Natural killer cell (primary cell): ENCODE measurements around the gene LRCOL1. TPM values are rescaled to one million over a fixed set of nuclear protein-coding genes. Genes with fewer than 3 reads are reported as not detected.

Source experiments
- ATAC-seq, 3 donors: fragments of 150-1000 bp in 2 of 3; fragments of 200-7000 bp in 1 of 3; cut with Tn5 transposase; 1 replicate in 1 of 3; 2 replicates in 2 of 3; pipeline ENCODE4 v1.10.0; 2021; ENCODE audit warnings: mild to moderate bottlenecking in 2 of 3, moderate library complexity in 2 of 3
- DNase-seq, 2 donors: peaks; one replicate each; pipeline versions ENCODE4 v3.0.0 to v3.0.0-alpha.2; 2013 to 2021; ENCODE audit warnings: mixed read lengths in 1 of 2
- H3K27ac ChIP-seq: one replicate; pipeline ENCODE4 v1.5.1; 2013; ENCODE audit warnings: mild to moderate bottlenecking, low read length
- H3K27me3 ChIP-seq: one replicate; pipeline ENCODE4 v1.6.1; 2013; ENCODE audit warnings: low read length; ENCODE audit not compliant: control insufficient read depth, insufficient read depth
- H3K36me3 ChIP-seq: one replicate; pipeline ENCODE4 v1.6.1; 2013; ENCODE audit warnings: low read length; ENCODE audit not compliant: control insufficient read depth, insufficient read depth
- H3K4me1 ChIP-seq: one replicate; pipeline ENCODE4 v1.6.1; 2013; ENCODE audit warnings: low read length; ENCODE audit not compliant: control insufficient read depth, insufficient read depth
- H3K4me3 ChIP-seq: one replicate; pipeline ENCODE4 v1.5.1; 2013; ENCODE audit warnings: low read length
- H3K9me3 ChIP-seq: one replicate; pipeline ENCODE4 v1.6.1; 2013; ENCODE audit warnings: low read length; ENCODE audit not compliant: control insufficient read depth, insufficient read depth
- H3K27ac Mint-ChIP-seq, 2 donors: one replicate each; pipeline ENCODE4 v1.8.0; 2022; ENCODE audit warnings: mild to moderate bottlenecking in 2 of 2, mixed read lengths in 2 of 2, moderate library complexity in 1 of 2
- H3K27me3 Mint-ChIP-seq, 2 donors: one replicate each; pipeline ENCODE4 v1.8.0; 2022; ENCODE audit warnings: low read depth in 2 of 2, mixed read lengths in 2 of 2
- H3K36me3 Mint-ChIP-seq: one replicate; pipeline ENCODE4 v1.8.0; 2022; ENCODE audit warnings: mixed read lengths
- H3K4me1 Mint-ChIP-seq, 2 donors: one replicate each; pipeline ENCODE4 v1.8.0; 2022; ENCODE audit warnings: mixed read lengths in 2 of 2
- H3K4me3 Mint-ChIP-seq: one replicate; pipeline ENCODE4 v1.8.0; 2022; ENCODE audit warnings: mild to moderate bottlenecking, moderate library complexity, mixed read lengths
- H3K9me3 Mint-ChIP-seq, 2 donors: one replicate each; pipeline ENCODE4 v1.8.0; 2022; ENCODE audit warnings: mixed read lengths in 2 of 2
- CTCF ChIP-seq: fragments of 200-600 bp; IDR thresholded peaks from one replicate; pipeline ENCODE4 v1.8.0; 2022; ENCODE audit warnings: antibody characterized with exemption
- whole genome bisulfite sequencing: methylation state at CpG from one replicate; pipeline ENCODE4 v1.1.7; 2013; ENCODE audit warnings: missing lambda C conversion rate; ENCODE audit not compliant: insufficient coverage; 5-methylcytosine and 5-hydroxymethylcytosine counted together
- intact Hi-C: fragments of 100-400 bp; cut with micrococcal nuclease; formaldehyde crosslinking; loops from one replicate; pipeline ENCODE4 v1.14.2; 2022
- total RNA-seq, 4 donors: library from RNA; stranded (reverse); fragments of 120-200 nt in 1 of 4; gene quantifications; one replicate each; pipeline versions ENCODE4 v1.2.3 to v1.2.4, GENCODE V29; 2013 to 2022

Gene LRCOL1
- total RNA-seq, 3 donors from 2014 or later (not counting 1 experiment from before 2014, with no cell fraction given), result not detected

- Mint-ChIP-seq H3K27ac (no peak overlapping the region), H3K27me3 (peaks cover 7 to 11% of the 10 kb centered on the region in 2 donors), H3K36me3 (no peaks in the 10 kb centered on the region), H3K4me3 (no peak overlapping the region), H3K9me3 (peaks cover 0 to 2% of the 10 kb centered on the region in 2 donors), H3K4me1 (peaks cover 22% of the 10 kb centered on the region in 2 donors)
- 25% methylated on average over 11 of the region's 11 CpGs for WGBS
- peaks cover 10% of the 10 kb centered on the region for H3K4me1 ChIP-seq
- no peaks in the 10 kb centered on the region for H3K36me3 ChIP-seq
- no peak overlapping the region for H3K27ac ChIP-seq
- no peak for TF ChIP-seq CTCF
- peaks cover 3% of the 10 kb centered on the region for H3K27me3 ChIP-seq
- DNase-seq (peak in 1 of 2 donors; percentile 28), ATAC-seq (peak in 1 of 3 donors; percentile 75)
- H3K4me3 ChIP-seq, result no peak overlapping the region
- intact Hi-C loops, result no loop called here
- no peaks in the 10 kb centered on the region for H3K9me3 ChIP-seq
These were observed 16.4 kb downstream of the LRCOL1 start for GRCh38 chr12:132593938-132594358.

DNA sequence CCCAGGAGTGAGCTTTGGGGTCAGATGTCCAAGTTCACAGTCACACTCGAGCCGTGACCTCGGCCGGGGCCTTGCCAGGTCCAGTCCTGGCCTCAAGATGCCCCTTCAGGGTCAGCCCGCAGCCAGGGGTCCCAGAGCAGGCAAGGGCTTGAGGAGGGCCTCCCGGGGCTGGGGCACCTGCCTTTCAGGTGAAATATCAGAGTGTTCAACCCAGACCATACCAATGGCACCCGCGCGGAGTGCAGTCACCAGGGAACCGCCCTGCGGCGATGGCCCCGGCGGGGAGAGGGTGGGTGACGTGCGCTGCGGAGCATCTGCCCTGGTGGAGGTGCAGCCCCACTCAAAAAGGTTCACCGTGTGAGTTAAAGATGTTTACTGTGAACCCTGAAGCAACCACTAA is 16.9 kb downstream of the LRCOL1 start:
- Mint-ChIP-seq H3K4me3 (no peak overlapping the region), H3K36me3 (no peaks in the 10 kb centered on the region), H3K9me3 (peaks cover 0 to 2% of the 10 kb centered on the region in 2 donors), H3K27me3 (peaks cover 7 to 11% of the 10 kb centered on the region in 2 donors), H3K27ac (no peak overlapping the region), H3K4me1 (peaks cover 17 to 18% of the 10 kb centered on the region in 2 donors)
- no peak for TF ChIP-seq CTCF
- Histone ChIP-seq H3K4me3 (no peak overlapping the region), H3K9me3 (no peaks in the 10 kb centered on the region), H3K27ac (no peak overlapping the region), H3K4me1 (peaks cover 5% of the 10 kb centered on the region), H3K27me3 (peaks cover under 1% of the 10 kb centered on the region), H3K36me3 (no peaks in the 10 kb centered on the region)
- WGBS, result 91% methylated on average over 17 of the region's 18 CpGs
- DNase-seq (no peak), ATAC-seq (no peak)
- intact Hi-C loops, result no loop called here

DNA sequence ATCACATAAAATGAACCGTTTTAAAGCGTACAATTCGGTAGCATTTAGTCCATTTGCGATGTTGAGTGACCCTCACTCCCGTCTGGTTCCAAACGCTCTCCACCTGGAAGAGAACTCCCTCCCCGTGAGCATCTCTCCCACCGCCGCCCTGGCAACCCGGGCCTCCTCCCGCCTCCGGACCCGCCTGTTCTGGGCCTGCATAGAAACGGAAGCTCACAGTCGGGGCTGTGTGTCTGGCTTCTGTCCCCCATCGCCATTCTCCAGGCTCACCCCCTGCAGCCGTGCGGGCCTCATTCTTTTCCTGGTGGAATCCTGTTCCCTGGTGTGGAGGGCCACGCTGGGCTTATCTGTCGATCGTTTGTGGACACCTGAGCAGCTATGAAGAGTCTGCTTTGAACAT is 17.3 kb downstream of the LRCOL1 start:
- TF ChIP-seq CTCF, result no peak
- H3K4me3 Mint-ChIP-seq, result no peak overlapping the region
- H3K9me3 Mint-ChIP-seq, result peaks cover 0 to 2% of the 10 kb centered on the region in 2 donors
- ATAC-seq (no peak), DNase-seq (no peak)
- peaks cover 7 to 11% of the 10 kb centered on the region in 2 donors for H3K27me3 Mint-ChIP-seq
- WGBS, result 94% methylated on average over 21 of the region's 21 CpGs
- no peaks in the 10 kb centered on the region for H3K9me3 ChIP-seq
- H3K4me3 ChIP-seq, result no peak overlapping the region
- H3K4me1 ChIP-seq, result peaks cover 5% of the 10 kb centered on the region
- H3K36me3 ChIP-seq, result no peaks in the 10 kb centered on the region
- intact Hi-C loops, result no loop called here
- H3K27me3 ChIP-seq, result no peaks in the 10 kb centered on the region
- H3K27ac ChIP-seq, result no peak overlapping the region
- H3K27ac Mint-ChIP-seq, result no peak overlapping the region
- no peaks in the 10 kb centered on the region for H3K36me3 Mint-ChIP-seq
- H3K4me1 Mint-ChIP-seq, result peaks cover 16 to 17% of the 10 kb centered on the region in 2 donors
